ENCODE measurements around the gene DONSON. TPM values are rescaled to one million over a fixed set of nuclear protein-coding genes. Genes with fewer than 3 reads are reported as not detected.

The DONSON gene
- total RNA-seq, 2 experiments from 2014 or later: 35.8 to 41.3 TPM

DNA sequence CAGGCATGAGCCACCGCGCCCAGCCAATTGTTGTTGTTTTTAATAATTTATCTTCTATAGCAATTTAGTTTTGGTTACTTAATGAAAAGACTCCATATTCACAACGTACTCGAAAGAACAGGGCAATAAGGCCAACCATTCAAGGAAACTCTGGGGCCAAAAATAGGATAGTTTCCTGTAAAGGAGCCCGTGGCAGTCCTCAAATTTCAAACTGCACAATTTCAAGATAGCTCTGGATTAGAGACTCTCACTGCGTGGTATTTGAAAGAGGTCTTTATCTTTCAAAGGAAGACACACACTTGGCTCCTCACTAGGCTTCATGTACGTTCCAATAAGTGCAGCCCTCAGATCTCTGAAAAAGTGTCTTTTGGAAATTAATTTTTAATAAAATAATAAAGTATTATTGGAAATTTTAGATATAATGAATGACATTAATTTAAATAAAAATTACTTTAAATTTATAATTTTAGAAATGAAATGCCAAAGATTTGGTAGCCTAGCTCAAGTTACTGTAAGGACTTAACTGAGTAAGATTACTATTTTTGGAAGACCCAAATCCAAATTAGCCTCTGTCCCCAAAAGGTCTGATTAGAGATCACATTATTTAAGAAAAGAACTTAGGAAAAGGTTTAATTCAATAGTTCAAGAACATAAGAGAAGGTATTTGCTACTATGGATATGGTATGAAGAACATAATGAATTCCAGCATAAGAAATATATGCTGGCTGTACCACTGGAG is 22.7 kb upstream of the DONSON start:
- CTCF ChIA-PET (ENCODE audit: unreplicated experiment): no interaction called here
- Histone ChIP-seq H3K4me1 (ENCODE audit: insufficient read depth, low read length, poor library complexity, severe bottlenecking) (no peaks in the 10 kb centered on the region), H3K27ac (ENCODE audit: low read depth, low read length, poor library complexity, severe bottlenecking) (no peak overlapping the region), H3K36me3 (ENCODE audit: insufficient read depth, low read length) (peaks cover 13% of the 10 kb centered on the region; the same call in 1 of the 2 replicates), H2AFZ (ENCODE audit: low read length) (no peak overlapping the region), H3K4me3 (ENCODE audit: low read depth, low read length, poor library complexity, severe bottlenecking) (no peak overlapping the region), H3K9me3 (ENCODE audit: low read length) (no peaks in the 10 kb centered on the region), H4K20me1 (ENCODE audit: insufficient read depth, low read length) (no peaks in the 10 kb centered on the region), H3K9me2 (ENCODE audit: insufficient read depth, low read length) (no peaks in the 10 kb centered on the region), H3K79me2 (ENCODE audit: insufficient read depth, low read depth, low read length) (no peaks in the 10 kb centered on the region), H3K4me2 (ENCODE audit: low read length) (no peak overlapping the region)
- intact Hi-C loops (cut with micrococcal nuclease; ENCODE audit: unreplicated experiment): no loop called here
- POLR2A ChIA-PET: interaction anchor here (1.0 kb wide), 1 partner anchor 46 kb away, joined by 3 read pairs; no protein-coding TSS in a partner anchor
- no peak for DNase-seq (ENCODE audit: low spot score)
- TF ChIP-seq EZH2phosphoT487 (IDR thresholded peaks at IDR 0.05; ENCODE audit: borderline replicate concordance, low read depth, low read length): no peak
- TF ChIP-seq, protein P1, sequence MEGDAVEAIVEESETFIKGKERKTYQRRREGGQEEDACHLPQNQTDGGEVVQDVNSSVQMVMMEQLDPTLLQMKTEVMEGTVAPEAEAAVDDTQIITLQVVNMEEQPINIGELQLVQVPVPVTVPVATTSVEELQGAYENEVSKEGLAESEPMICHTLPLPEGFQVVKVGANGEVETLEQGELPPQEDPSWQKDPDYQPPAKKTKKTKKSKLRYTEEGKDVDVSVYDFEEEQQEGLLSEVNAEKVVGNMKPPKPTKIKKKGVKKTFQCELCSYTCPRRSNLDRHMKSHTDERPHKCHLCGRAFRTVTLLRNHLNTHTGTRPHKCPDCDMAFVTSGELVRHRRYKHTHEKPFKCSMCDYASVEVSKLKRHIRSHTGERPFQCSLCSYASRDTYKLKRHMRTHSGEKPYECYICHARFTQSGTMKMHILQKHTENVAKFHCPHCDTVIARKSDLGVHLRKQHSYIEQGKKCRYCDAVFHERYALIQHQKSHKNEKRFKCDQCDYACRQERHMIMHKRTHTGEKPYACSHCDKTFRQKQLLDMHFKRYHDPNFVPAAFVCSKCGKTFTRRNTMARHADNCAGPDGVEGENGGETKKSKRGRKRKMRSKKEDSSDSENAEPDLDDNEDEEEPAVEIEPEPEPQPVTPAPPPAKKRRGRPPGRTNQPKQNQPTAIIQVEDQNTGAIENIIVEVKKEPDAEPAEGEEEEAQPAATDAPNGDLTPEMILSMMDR (conservative IDR thresholded peaks at IDR 0.05; ENCODE audit: low read length): no peak
- no TSS peak for BruUV-seq (replicated peaks)

DNA sequence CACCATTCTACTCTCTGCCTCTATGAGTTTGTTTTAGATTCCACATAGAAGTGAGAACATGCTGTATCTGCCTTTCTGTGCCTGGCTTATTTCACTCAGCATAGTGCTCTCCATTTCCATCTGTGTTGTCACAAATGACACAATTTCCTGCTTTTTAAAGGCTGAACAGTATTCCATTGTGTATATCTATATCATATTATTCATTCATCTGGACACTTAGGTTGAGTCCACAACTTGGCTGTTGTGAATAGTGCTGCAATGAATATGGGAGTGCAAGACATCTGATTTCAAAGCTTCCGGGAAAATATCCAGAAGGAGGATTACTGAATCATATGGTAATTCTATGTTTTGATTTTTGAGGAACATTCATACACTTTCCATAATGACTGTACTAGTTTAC is 20.1 kb upstream of the DONSON start:
- Histone ChIP-seq H3K9me3 (ENCODE audit: low read length) (no peaks in the 10 kb centered on the region), H2AFZ (ENCODE audit: low read length) (no peak overlapping the region), H4K20me1 (ENCODE audit: insufficient read depth, low read length) (no peaks in the 10 kb centered on the region), H3K9me2 (ENCODE audit: insufficient read depth, low read length) (no peaks in the 10 kb centered on the region), H3K4me1 (ENCODE audit: insufficient read depth, low read length, poor library complexity, severe bottlenecking) (no peaks in the 10 kb centered on the region), H3K36me3 (ENCODE audit: insufficient read depth, low read length) (peaks cover 13% of the 10 kb centered on the region; the same call in 1 of the 2 replicates), H3K4me3 (ENCODE audit: low read depth, low read length, poor library complexity, severe bottlenecking) (no peak overlapping the region), H3K79me2 (ENCODE audit: insufficient read depth, low read depth, low read length) (no peaks in the 10 kb centered on the region), H3K4me2 (ENCODE audit: low read length) (no peak overlapping the region), H3K27ac (ENCODE audit: low read depth, low read length, poor library complexity, severe bottlenecking) (no peak overlapping the region)
- no peak for TF ChIP-seq EZH2phosphoT487 (IDR thresholded peaks at IDR 0.05; ENCODE audit: borderline replicate concordance, low read depth, low read length)
- TF ChIP-seq, protein P1 (conservative IDR thresholded peaks at IDR 0.05; ENCODE audit: low read length): no peak
- ChIA-PET POLR2A (interaction anchor here (0.7 to 1.5 kb wide), 3 partner anchors 8 to 324 kb away, joined by 4 to 5 read pairs (median 4); no protein-coding TSS in a partner anchor), CTCF (ENCODE audit: unreplicated experiment) (no interaction called here)
- DNase-seq (ENCODE audit: low spot score): no peak
- no TSS peak for BruUV-seq (replicated peaks)
- intact Hi-C loops (cut with micrococcal nuclease; ENCODE audit: unreplicated experiment): loop anchor here (10.0 kb wide), 1 partner anchor 164 kb away; no protein-coding TSS in a partner anchor

GRCh38 chr21:33598051-33598450 is 9.6 kb upstream of the DONSON start:
- Histone ChIP-seq H3K4me2 (ENCODE audit: low read length) (no peak overlapping the region), H3K79me2 (ENCODE audit: insufficient read depth, low read depth, low read length) (no peaks in the 10 kb centered on the region), H3K9me3 (ENCODE audit: low read length) (no peaks in the 10 kb centered on the region), H3K36me3 (ENCODE audit: insufficient read depth, low read length) (peaks cover 31% of the 10 kb centered on the region), H3K9me2 (ENCODE audit: insufficient read depth, low read length) (no peaks in the 10 kb centered on the region), H2AFZ (ENCODE audit: low read length) (no peak overlapping the region), H3K4me3 (ENCODE audit: low read depth, low read length, poor library complexity, severe bottlenecking) (no peak overlapping the region), H3K4me1 (ENCODE audit: insufficient read depth, low read length, poor library complexity, severe bottlenecking) (no peaks in the 10 kb centered on the region), H4K20me1 (ENCODE audit: insufficient read depth, low read length) (no peaks in the 10 kb centered on the region), H3K27ac (ENCODE audit: low read depth, low read length, poor library complexity, severe bottlenecking) (no peak overlapping the region)
- CTCF ChIA-PET (ENCODE audit: unreplicated experiment): no interaction called here
- intact Hi-C loops (cut with micrococcal nuclease; ENCODE audit: unreplicated experiment): no loop called here
- TF ChIP-seq EZH2phosphoT487 (IDR thresholded peaks at IDR 0.05; ENCODE audit: borderline replicate concordance, low read depth, low read length): no peak
- TF ChIP-seq, protein P1 (conservative IDR thresholded peaks at IDR 0.05; ENCODE audit: low read length): no peak
- BruUV-seq (replicated peaks): no TSS peak
- POLR2A ChIA-PET: no interaction called here
- no peak for DNase-seq (ENCODE audit: low spot score)

All from OCI-LY7 (cell line).